Transverse colon (tissue), 4 donors: ENCODE measurements around the gene P4HTM. TPM values are rescaled to one million over a fixed set of nuclear protein-coding genes. Genes with fewer than 3 reads are reported as not detected.
A peak's percentile ranks its signal among the peaks of the same experiment; 100 is the strongest.

Source experiments
- DNase-seq: peaks from one replicate; pipeline ENCODE4 v3.0.0-alpha.2; 2019
- H3K27ac ChIP-seq, 4 donors: fragments of 200-600 bp; sonication (generic); 2 replicates each; pipeline ENCODE4 v1.5.1; 2016 to 2018; ENCODE audit warnings: inconsistent platforms in 4 of 4
- H3K27me3 ChIP-seq: fragments of 200-600 bp; sonication (generic); 2 replicates; pipeline ENCODE4 v1.5.1; 2017; ENCODE audit warnings: inconsistent platforms
- H3K36me3 ChIP-seq, 4 donors: fragments of 200-600 bp; sonication (generic); 2 replicates each; pipeline ENCODE4 v1.5.1; 2017 to 2019; ENCODE audit warnings: inconsistent platforms in 4 of 4
- H3K4me1 ChIP-seq, 4 donors: fragments of 200-600 bp; sonication (generic); 2 replicates each; pipeline ENCODE4 v1.5.1; 2017 to 2020; ENCODE audit warnings: inconsistent platforms in 4 of 4
- H3K4me3 ChIP-seq, 4 donors: fragments of 200-600 bp; sonication (generic); 1 replicate in 1 of 4; 2 replicates in 3 of 4; pipeline versions ENCODE4 v1.5.1 to v1.6.1; 2017 to 2019; ENCODE audit warnings: inconsistent platforms in 4 of 4
- H3K9me3 ChIP-seq, 2 donors: fragments of 200-600 bp; sonication (generic); 2 replicates each; pipeline ENCODE4 v1.5.1; 2017 to 2019; ENCODE audit warnings: inconsistent platforms in 2 of 2
- CTCF ChIP-seq, 5 experiments: fragments of 200-600 bp in 3 of 5; fragments of 450-650 bp in 2 of 5; sonication (generic) in 3 of 5; IDR thresholded peaks; 1 replicate in 2 of 5; 2 replicates in 3 of 5; pipeline ENCODE4 v1.5.1; 2016 to 2017; ENCODE audit warnings: antibody characterized with exemption in 5 of 5, inconsistent platforms in 3 of 5, mild to moderate bottlenecking in 2 of 5, moderate library complexity in 1 of 5
- EP300 ChIP-seq: sonication (generic); formaldehyde crosslinking; IDR thresholded peaks from one replicate; pipeline ENCODE4 v1.6.1; 2017; ENCODE audit warnings: antibody characterized with exemption, low read depth
- POLR2A ChIP-seq: fragments of 450-650 bp; IDR thresholded peaks from one replicate; pipeline ENCODE4 v1.6.1; 2016; ENCODE audit warnings: antibody characterized with exemption, mild to moderate bottlenecking, moderate library complexity
- POLR2AphosphoS5 ChIP-seq, 3 donors: sonication (generic); formaldehyde crosslinking; IDR thresholded peaks; one replicate each; pipeline ENCODE4 v1.6.1; 2016; ENCODE audit warnings: antibody characterized with exemption in 3 of 3
- WGBS, 2 donors: methylation state at CpG; one replicate each; pipeline ENCODE4 v1.1.5; 2018; ENCODE audit warnings: low coverage in 1 of 2; 5-methylcytosine and 5-hydroxymethylcytosine counted together
- in situ Hi-C, 4 donors: fragments of 200-750 bp; cut with MboI; loops; one replicate each; pipeline versions ENCODE4 v1.15.0 to v1.15.1; 2017; ENCODE audit warnings: low sequenced_read_pairs in 3 of 4, low pct_ligation_motif_present in 1 of 4, low pct_unique_long_range_greater_than_20kb in 1 of 4
- intact Hi-C: fragments of 100-400 bp; cut with DNase I; formaldehyde crosslinking; loops from one replicate; pipeline ENCODE4 v1.15.1; 2023; ENCODE audit warnings: low total_unique reads
- total RNA-seq, 4 donors: library from RNA; depleted of rRNA; stranded (reverse); fragments of >200 nt; gene quantifications; one replicate each; pipeline ENCODE4 v1.1.0, GENCODE V29; 2016

The P4HTM gene
- total RNA-seq, 4 donors from 2014 or later = 43.4 to 100 (median 76.6) TPM

GRCh38 chr3:49021813-49022687 is 32.0 kb downstream of the P4HTM start, which contains the start of gene NDUFAF3:
TSS of gene NDUFAF3 (plus strand) at chr3:49022121. CDS start at chr3:49022145, 24 bp downstream.
- DNase-seq = peak; percentile 95
- 0 to 1% methylated on average over 1 to 65 of the region's 83 CpGs for WGBS, 2 donors
- Histone ChIP-seq H3K36me3 (peaks cover 0 to 23% (median 0%) of the 10 kb centered on the region in 4 donors), H3K27me3 (no peaks in the 10 kb centered on the region), H3K4me3 (peak within 1 kb of the TSS; percentile 70 to 93 (median 82)), H3K4me1 (peaks cover 19 to 49% (median 36%) of the 10 kb centered on the region in 4 donors), H3K27ac (peak within 1 kb of the TSS; percentile 99 to 100 (median 100)), H3K9me3 (no peaks in the 10 kb centered on the region)
- intact Hi-C loops (no loop called here), in situ Hi-C loops (no loop called here)
- TF ChIP-seq CTCF (IDR thresholded peaks at IDR 0.05) (peak; percentile 95 to 100 (median 97)), EP300 (no peak), POLR2AphosphoS5 (IDR thresholded peaks at IDR 0.05) (peak; percentile 90 to 98 (median 93)), POLR2A (peak; percentile 79)

- 0 to 16% methylated on average over 1 to 12 of the region's 12 CpGs for WGBS, 2 donors
- H3K27ac ChIP-seq = peak overlapping the region; percentile 99 to 100 (median 100)
- intact Hi-C loops (no loop called here), in situ Hi-C loops (no loop called here)
- TF ChIP-seq POLR2AphosphoS5 (IDR thresholded peaks at IDR 0.05) = no peak
- no peak for TF ChIP-seq CTCF (IDR thresholded peaks at IDR 0.05)
- TF ChIP-seq POLR2A = no peak
- peaks cover 0 to 23% (median 0%) of the 10 kb centered on the region in 4 donors for H3K36me3 ChIP-seq
- no peaks in the 10 kb centered on the region for H3K27me3 ChIP-seq
- no peak for DNase-seq
- peaks cover 13 to 43% (median 30%) of the 10 kb centered on the region in 4 donors for H3K4me1 ChIP-seq
- H3K4me3 ChIP-seq = peak overlapping the region; percentile 70 to 93 (median 82)
- H3K9me3 ChIP-seq = no peaks in the 10 kb centered on the region
These were observed 32.7 kb downstream of the P4HTM start for GRCh38 chr3:49022688-49023171.

DNA sequence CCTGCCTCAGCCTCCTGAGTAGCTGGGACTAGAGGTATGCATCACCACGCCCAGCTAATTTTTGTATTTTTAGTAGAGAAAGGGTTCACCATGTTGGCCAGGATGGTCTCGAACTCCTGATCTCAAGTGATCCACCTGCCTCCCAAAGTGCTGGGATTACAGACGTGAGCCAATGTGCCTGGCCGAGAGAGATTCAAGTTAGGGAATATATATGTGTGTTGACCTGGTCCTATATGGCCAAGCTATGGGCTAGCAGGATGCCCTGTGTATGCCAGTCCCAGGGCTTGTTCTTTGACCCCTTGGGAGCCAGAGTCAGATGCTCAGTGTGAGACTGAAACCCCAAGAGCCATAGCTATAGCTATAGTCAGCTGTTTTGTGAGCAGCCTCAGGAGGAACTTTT is 33.7 kb downstream of the P4HTM start:
- intact Hi-C loops = no loop called here
- H3K9me3 ChIP-seq = no peaks in the 10 kb centered on the region
- in situ Hi-C loops = no loop called here
- peaks cover 19 to 45% (median 37%) of the 10 kb centered on the region in 4 donors for H3K4me1 ChIP-seq
- H3K27me3 ChIP-seq = no peaks in the 10 kb centered on the region
- 81% methylated on average over 4 of the region's 4 CpGs; no CpG with 5 or more reads in 1 of the 2 donors for WGBS, 2 donors
- H3K4me3 ChIP-seq = no peak overlapping the region
- TF ChIP-seq EP300 (no peak), POLR2AphosphoS5 (IDR thresholded peaks at IDR 0.05) (no peak), CTCF (IDR thresholded peaks at IDR 0.05) (no peak), POLR2A (no peak)
- DNase-seq = no peak
- H3K27ac ChIP-seq = no peak overlapping the region
- peaks cover 0 to 23% (median 0%) of the 10 kb centered on the region in 4 donors for H3K36me3 ChIP-seq

DNA sequence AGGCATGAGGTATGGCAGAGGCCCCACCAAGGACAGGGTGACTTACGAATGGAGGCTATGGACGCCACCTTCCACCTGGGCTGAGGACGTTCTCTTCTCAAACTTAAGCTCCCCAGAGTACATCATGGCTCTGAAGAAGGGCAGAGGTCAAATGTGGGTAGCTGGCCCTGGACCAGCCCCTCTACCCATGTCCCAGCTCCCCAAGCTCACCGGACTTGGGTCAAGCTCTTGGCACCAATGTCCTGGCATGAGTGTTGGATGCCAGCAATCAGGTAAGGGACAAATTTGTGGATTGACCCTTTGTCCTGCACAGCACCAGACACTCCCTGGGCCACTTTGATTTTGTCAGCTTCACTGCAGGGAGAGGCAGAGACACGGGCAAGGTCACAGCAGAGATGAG is 34.4 kb downstream of the P4HTM start:
- Histone ChIP-seq H3K9me3 (no peaks in the 10 kb centered on the region), H3K27me3 (no peaks in the 10 kb centered on the region), H3K27ac (no peak overlapping the region), H3K4me1 (peaks cover 15 to 45% (median 33%) of the 10 kb centered on the region in 4 donors), H3K36me3 (peaks cover 0 to 23% (median 0%) of the 10 kb centered on the region in 4 donors), H3K4me3 (no peak overlapping the region)
- intact Hi-C loops = no loop called here
- 67 to 78% methylated on average over 3 to 5 of the region's 5 CpGs for WGBS, 2 donors
- TF ChIP-seq CTCF (IDR thresholded peaks at IDR 0.05) = no peak
- TF ChIP-seq POLR2AphosphoS5 (IDR thresholded peaks at IDR 0.05) = no peak
- no peak for TF ChIP-seq EP300
- TF ChIP-seq POLR2A = no peak
- no peak for DNase-seq
- in situ Hi-C loops = no loop called here
